HUES6 (cell line): Measurements from ENCODE around the gene TCTA.
A peak's percentile ranks its signal among the peaks of the same experiment; 100 is the strongest.
"Not testable (repeated sequence)": the region's sequence is repeated elsewhere in the genome, so short reads cannot be mapped to it uniquely, and the experiment has no call there.

Experiments
- H3K27ac ChIP-seq: 2 replicates; pipeline ENCODE4 v1.7.0; 2013; ENCODE audit warnings: low read depth, mild to moderate bottlenecking, low read length, inconsistent platforms
- H3K27me3 ChIP-seq: 2 replicates; pipeline ENCODE4 v1.6.1; 2013; ENCODE audit warnings: low read length; ENCODE audit not compliant: control insufficient read depth, insufficient read depth
- H3K36me3 ChIP-seq: 2 replicates; pipeline ENCODE4 v1.6.1; 2013; ENCODE audit warnings: low read length; ENCODE audit not compliant: control insufficient read depth, insufficient read depth
- H3K4me1 ChIP-seq: 2 replicates; pipeline ENCODE4 v1.6.1; 2013; ENCODE audit warnings: low read length; ENCODE audit not compliant: control insufficient read depth, insufficient read depth
- H3K4me3 ChIP-seq: 2 replicates; pipeline ENCODE4 v1.5.1; 2013; ENCODE audit warnings: low read depth, low read length
- H3K9ac ChIP-seq: one replicate; pipeline ENCODE4 v1.6.1; 2013; ENCODE audit warnings: mild to moderate bottlenecking, low read length
- H3K9me3 ChIP-seq: 2 replicates; pipeline ENCODE4 v1.6.1; 2013; ENCODE audit warnings: low read depth, low read length; ENCODE audit not compliant: control insufficient read depth, insufficient read depth

The TCTA gene

GRCh38 chr3:49388289-49388820 lies 23.9 kb upstream of the TCTA start:
- Histone ChIP-seq H3K36me3 (peaks cover 3% of the 10 kb centered on the region; the same call in 1 of the 2 replicates), H3K27me3 (no peaks in the 10 kb centered on the region), H3K4me3 (no peak overlapping the region), H3K27ac (no peak overlapping the region), H3K9me3 (no peaks in the 10 kb centered on the region), H3K9ac (no peak overlapping the region), H3K4me1 (no peaks in the 10 kb centered on the region)

GRCh38 chr3:49389297-49389696 lies 22.9 kb upstream of the TCTA start:
- H3K36me3 ChIP-seq = peaks cover 3% of the 10 kb centered on the region; the same call in 1 of the 2 replicates
- no peaks in the 10 kb centered on the region for H3K27me3 ChIP-seq
- H3K27ac ChIP-seq = no peak overlapping the region
- no peak overlapping the region for H3K9ac ChIP-seq
- no peak overlapping the region for H3K4me3 ChIP-seq
- H3K4me1 ChIP-seq = no peaks in the 10 kb centered on the region
- no peaks in the 10 kb centered on the region for H3K9me3 ChIP-seq

GRCh38 chr3:49391310-49391709 lies 20.9 kb upstream of the TCTA start:
- H3K4me3 ChIP-seq, H3K27me3 ChIP-seq, H3K9ac ChIP-seq, H3K36me3 ChIP-seq, H3K4me1 ChIP-seq, H3K27ac ChIP-seq, H3K9me3 ChIP-seq: not testable (repeated sequence)

GRCh38 chr3:49397470-49397869 lies 14.8 kb upstream of the TCTA start:
- no peak overlapping the region for H3K9ac ChIP-seq
- no peak overlapping the region for H3K27ac ChIP-seq
- no peaks in the 10 kb centered on the region for H3K9me3 ChIP-seq
- H3K27me3 ChIP-seq = no peaks in the 10 kb centered on the region
- H3K4me3 ChIP-seq = no peak overlapping the region
- peaks cover 19% of the 10 kb centered on the region for H3K36me3 ChIP-seq
- H3K4me1 ChIP-seq = peaks cover 3% of the 10 kb centered on the region; the same call in 1 of the 2 replicates

- Histone ChIP-seq H3K4me3 (no peak overlapping the region), H3K27ac (no peak overlapping the region), H3K9me3 (no peaks in the 10 kb centered on the region), H3K9ac (no peak overlapping the region), H3K36me3 (peaks cover 30% of the 10 kb centered on the region), H3K27me3 (no peaks in the 10 kb centered on the region), H3K4me1 (peaks cover 3% of the 10 kb centered on the region; the same call in 1 of the 2 replicates)
Observed at GRCh38 chr3:49399461-49399860, 12.8 kb upstream of the TCTA start.

GRCh38 chr3:49401766-49402165 lies 10.5 kb upstream of the TCTA start:
- Histone ChIP-seq H3K36me3 (peaks cover 23% of the 10 kb centered on the region), H3K4me1 (peaks cover 11% of the 10 kb centered on the region), H3K4me3 (no peak overlapping the region), H3K9me3 (no peaks in the 10 kb centered on the region), H3K27me3 (no peaks in the 10 kb centered on the region), H3K9ac (no peak overlapping the region), H3K27ac (no peak overlapping the region)

- no peak overlapping the region for H3K9ac ChIP-seq
Observed at GRCh38 chr3:49403891-49404290, 8.3 kb upstream of the TCTA start.

GRCh38 chr3:49405570-49405969 lies 6.7 kb upstream of the TCTA start:
- Histone ChIP-seq H3K36me3 (peaks cover 21% of the 10 kb centered on the region), H3K4me1 (peaks cover 16% of the 10 kb centered on the region)
- not testable (repeated sequence) for H3K9me3 ChIP-seq, H3K4me3 ChIP-seq, H3K27me3 ChIP-seq, H3K27ac ChIP-seq, H3K9ac ChIP-seq

More at GRCh38 chr3:49403891-49404290, 8.3 kb upstream of the TCTA start:
- peaks cover 21% of the 10 kb centered on the region for H3K36me3 ChIP-seq
- H3K4me1 ChIP-seq = peaks cover 11% of the 10 kb centered on the region
- H3K27ac ChIP-seq = no peak overlapping the region
- H3K9me3 ChIP-seq = no peaks in the 10 kb centered on the region
- H3K27me3 ChIP-seq = no peaks in the 10 kb centered on the region
- H3K4me3 ChIP-seq = no peak overlapping the region

GRCh38 chr3:49406571-49407565 lies 5.4 kb upstream of the TCTA start:
- Histone ChIP-seq H3K4me3 (no peak overlapping the region), H3K36me3 (peaks cover 16% of the 10 kb centered on the region), H3K9ac (no peak overlapping the region), H3K27ac (no peak overlapping the region), H3K4me1 (peaks cover 16% of the 10 kb centered on the region), H3K27me3 (no peaks in the 10 kb centered on the region), H3K9me3 (no peaks in the 10 kb centered on the region)

GRCh38 chr3:49410066-49410845 lies 2.0 kb upstream of the TCTA start:
- Histone ChIP-seq H3K27ac (no peak overlapping the region), H3K36me3 (0 out of 2 replicates have a peak, but pooled peaks cover 5% of the 10 kb centered on the region), H3K4me1 (peaks cover 22% of the 10 kb centered on the region), H3K4me3 (peak overlapping the region; percentile 69), H3K9me3 (no peaks in the 10 kb centered on the region), H3K9ac (peak overlapping the region; percentile 99), H3K27me3 (no peaks in the 10 kb centered on the region)
